K562 (cell line): ENCODE results near the gene SPATS2. TPM values are rescaled to one million over a fixed set of nuclear protein-coding genes. Genes with fewer than 3 reads are reported as not detected.

Source experiments
- ARNT ChIP-seq, 2 experiments: fragments of 450-650 bp; IDR thresholded peaks; 2 replicates each; pipeline ENCODE4 v1.6.1; 2016; ENCODE audit warnings: mild to moderate bottlenecking in 1 of 2
- C11orf30 ChIP-seq: fragments of 450-650 bp; IDR thresholded peaks from 2 replicates; pipeline ENCODE4 v1.6.1; 2016; ENCODE audit warnings: low read depth, mild to moderate bottlenecking
- CHAMP1 ChIP-seq: fragments of 450-650 bp; IDR thresholded peaks from 2 replicates; pipeline ENCODE4 v1.6.1; 2016; ENCODE audit warnings: mild to moderate bottlenecking
- CREBBP ChIP-seq: IDR thresholded peaks from one replicate; pipeline ENCODE4 v1.6.1; 2012; ENCODE audit warnings: low read depth, mild to moderate bottlenecking, control low read depth, inconsistent platforms, low read length
- E2F3 ChIP-seq: fragments of 250-450 bp; sonication (Bioruptor Pico); IDR thresholded peaks from 2 replicates; pipeline ENCODE4 v1.4.0; 2020; ENCODE audit warnings: mild to moderate bottlenecking
- HDAC2 ChIP-seq: fragments of 450-650 bp; IDR thresholded peaks from 2 replicates; pipeline ENCODE4 v1.6.1; 2016; ENCODE audit warnings: mild to moderate bottlenecking
- HIVEP1 ChIP-seq: fragments of 250-450 bp; sonication (Bioruptor Pico); IDR thresholded peaks from 2 replicates; pipeline ENCODE4 v1.4.0; 2020; ENCODE audit warnings: mild to moderate bottlenecking
- HSF4 ChIP-seq: fragments of 250-450 bp; sonication (Bioruptor Pico); IDR thresholded peaks from 2 replicates; pipeline ENCODE4 v2.1.2; 2022; ENCODE audit warnings: mild to moderate bottlenecking, moderate library complexity, borderline replicate concordance
- KAT8 ChIP-seq: fragments of 450-650 bp; IDR thresholded peaks from 2 replicates; pipeline ENCODE4 v1.6.1; 2016; ENCODE audit warnings: low read depth, mild to moderate bottlenecking
- KDM4B ChIP-seq, 2 experiments: fragments of 450-650 bp in 1 of 2; sonication (generic) in 1 of 2; IDR thresholded peaks; 2 replicates each; pipeline ENCODE4 v1.6.1; 2016 to 2017; ENCODE audit warnings: borderline replicate concordance in 2 of 2, antibody characterized with exemption in 1 of 2, low read depth in 1 of 2, mild to moderate bottlenecking in 1 of 2
- MYBL2 ChIP-seq, 2 experiments: fragments of 450-650 bp in 1 of 2; sonication (generic) in 1 of 2; formaldehyde crosslinking in 1 of 2; IDR thresholded peaks; 2 replicates each; pipeline versions ENCODE4 v1.6.1 to v1.8.1; 2017 to 2022; ENCODE audit warnings: borderline replicate concordance in 1 of 2, inconsistent platforms in 1 of 2, low read depth in 1 of 2, mild to moderate bottlenecking in 1 of 2, missing genetic modification reagents in 1 of 2, moderate library complexity in 1 of 2
- NFYB ChIP-seq: IDR thresholded peaks from 2 replicates; pipeline ENCODE4 v1.6.1; 2011; ENCODE audit warnings: mild to moderate bottlenecking, moderate library complexity; ENCODE audit not compliant: insufficient read length; ENCODE audit errors: extremely low read depth
- POLR2G ChIP-seq: fragments of 200-400 bp; formaldehyde crosslinking; IDR thresholded peaks from 2 replicates; pipeline ENCODE4 v1.6.1; 2017; ENCODE audit warnings: low read depth, mild to moderate bottlenecking, antibody characterized with exemption, low read length, moderate library complexity
- SAFB2 ChIP-seq: fragments of 200-400 bp; formaldehyde crosslinking; IDR thresholded peaks from 2 replicates; pipeline ENCODE4 v1.6.1; 2018; ENCODE audit warnings: borderline replicate concordance, low read length, low read depth, moderate library complexity; ENCODE audit not compliant: severe bottlenecking
- SMAD2 ChIP-seq: fragments of 150-350 bp; IDR thresholded peaks from 2 replicates; pipeline ENCODE4 v1.6.1; 2014; ENCODE audit warnings: low read depth, mild to moderate bottlenecking, low read length
- SMARCA4 ChIP-seq: fragments of 450-650 bp; IDR thresholded peaks from 2 replicates; pipeline ENCODE4 v1.6.1; 2016
- SP2 ChIP-seq: IDR thresholded peaks from 2 replicates; pipeline ENCODE4 v1.6.1; 2011; ENCODE audit warnings: mild to moderate bottlenecking, low read depth, low read length, moderate library complexity; ENCODE audit not compliant: poor library complexity, severe bottlenecking; ENCODE audit errors: extremely low read depth
- SRSF9 ChIP-seq: fragments of 200-400 bp; formaldehyde crosslinking; IDR thresholded peaks from 2 replicates; pipeline ENCODE4 v1.6.1; 2017; ENCODE audit warnings: low read depth, low read length, borderline replicate concordance
- TAL1 ChIP-seq: fragments of 450-650 bp; IDR thresholded peaks from 2 replicates; pipeline ENCODE4 v1.6.1; 2016; ENCODE audit warnings: mild to moderate bottlenecking
- ZBTB7A ChIP-seq: IDR thresholded peaks from 2 replicates; pipeline ENCODE4 v1.6.1; 2011; ENCODE audit warnings: low read depth, mild to moderate bottlenecking, low read length, moderate library complexity, borderline replicate concordance; ENCODE audit not compliant: control insufficient read depth
- ZBTB8A ChIP-seq: fragments of 450-650 bp; IDR thresholded peaks from 2 replicates; pipeline ENCODE4 v1.6.1; 2018; ENCODE audit warnings: mild to moderate bottlenecking, moderate library complexity; ENCODE audit not compliant: partially characterized antibody
- ZFP36 ChIP-seq: fragments of 150-350 bp; IDR thresholded peaks from 2 replicates; pipeline ENCODE4 v1.6.1; 2018; ENCODE audit warnings: low read length, low read depth; ENCODE audit not compliant: partially characterized antibody
- ZFP91 ChIP-seq: sonication (generic); formaldehyde crosslinking; IDR thresholded peaks from 2 replicates; pipeline ENCODE4 v1.8.0; 2022; ENCODE audit warnings: mild to moderate bottlenecking, missing genetic modification reagents
- ZNF224 ChIP-seq: sonication (generic); formaldehyde crosslinking; IDR thresholded peaks from 2 replicates; pipeline ENCODE4 v1.8.0; 2022; ENCODE audit warnings: mild to moderate bottlenecking, missing genetic modification reagents
- ZNF316 ChIP-seq: fragments of 450-650 bp; IDR thresholded peaks from 2 replicates; pipeline ENCODE4 v1.6.1; 2016
- ZNF354B ChIP-seq: fragments of 250-450 bp; sonication (Bioruptor Pico); IDR thresholded peaks from 2 replicates; pipeline ENCODE4 v1.4.0; 2020
- ZNF445 ChIP-seq: fragments of 250-450 bp; sonication (Bioruptor Pico); IDR thresholded peaks from 2 replicates; pipeline ENCODE4 v1.4.0; 2020; ENCODE audit warnings: low read depth, mild to moderate bottlenecking, moderate library complexity
- polyA plus RNA-seq, 8 experiments: library from polyadenylated mRNA; depleted of rRNA in 4 of 8; stranded (reverse) in 5 of 8; unstranded in 3 of 8; fragments of >200 nt; fragmentation: Nextera tagmentation in 2 of 8; fragmentation: Illumina TruSeq in 1 of 8; extraction: Ambion mirVana in 2 of 8; extraction: Trizol in 1 of 8; gene quantifications; 2 replicates each; pipeline versions ENCODE4 v1.2.1 to v1.2.3, GENCODE V29; 2011 to 2014; ENCODE audit warnings: inconsistent platforms in 1 of 8, missing spikeins in 1 of 8
- total RNA-seq, 7 experiments: library from RNA; depleted of rRNA in 6 of 7; stranded (reverse); fragments of >200 nt in 6 of 7; fragmentation: Illumina TruSeq in 2 of 7; extraction: Trizol in 2 of 7; gene quantifications; 2 replicates each; pipeline versions ENCODE4 v1.2.1 to v1.2.3, GENCODE V29; 2011 to 2021; ENCODE audit warnings: low replicate concordance in 1 of 7

Gene SPATS2
- total and polyA plus RNA-seq, 9 of the 15 experiments (the other 6 are each of a cell fraction or from before 2014, with no cell fraction given) = 5.4 to 48.2 (median 17.5) TPM

GRCh38 chr12:49322708-49323523 is 44.3 kb upstream of the SPATS2 start, which contains the start of gene TROAP (continued):
- TF ChIP-seq ZFP91 (CRISPR knock-in tag) (no peak), KAT8 (no peak), ZNF224 (CRISPR knock-in tag) (no peak), ZBTB8A (no peak), KDM4B (IDR thresholded peaks at IDR 0.05; ENCODE audit: borderline replicate concordance in 2 of 2, low read depth in 1 of 2) (no peak), SMARCA4 (no peak), SAFB2 (no peak), MYBL2 (IDR thresholded peaks at IDR 0.05; ENCODE audit: low read depth) (peak; percentile 94), MYBL2 (CRISPR knock-in tag; IDR thresholded peaks at IDR 0.05; ENCODE audit: borderline replicate concordance) (no peak), SP2 (peak; percentile 39), TAL1 (no peak), ZNF354B (no peak), CREBBP (no peak), ZNF316 (no peak), ZNF445 (CRISPR knock-in tag) (no peak), HDAC2 (peak; percentile 75), NFYB (peak; percentile 83), HIVEP1 (CRISPR knock-in tag) (no peak), ZFP36 (no peak), SMAD2 (no peak), HSF4 (CRISPR knock-in tag) (no peak), SRSF9 (no peak), ARNT (IDR thresholded peaks at IDR 0.05) (no peak), C11orf30 (peak; percentile 88), POLR2G (peak; percentile 98), E2F3 (no peak), ZBTB7A (peak; percentile 24; the same call in 1 of the 2 replicates), CHAMP1 (no peak)
